ENCODE measurements around the gene BPGM. TPM values are rescaled to one million over a fixed set of nuclear protein-coding genes. Genes with fewer than 3 reads are reported as not detected.

BPGM gene
- total RNA-seq, 1 donor from 2014 or later, result 13.3 TPM

DNA sequence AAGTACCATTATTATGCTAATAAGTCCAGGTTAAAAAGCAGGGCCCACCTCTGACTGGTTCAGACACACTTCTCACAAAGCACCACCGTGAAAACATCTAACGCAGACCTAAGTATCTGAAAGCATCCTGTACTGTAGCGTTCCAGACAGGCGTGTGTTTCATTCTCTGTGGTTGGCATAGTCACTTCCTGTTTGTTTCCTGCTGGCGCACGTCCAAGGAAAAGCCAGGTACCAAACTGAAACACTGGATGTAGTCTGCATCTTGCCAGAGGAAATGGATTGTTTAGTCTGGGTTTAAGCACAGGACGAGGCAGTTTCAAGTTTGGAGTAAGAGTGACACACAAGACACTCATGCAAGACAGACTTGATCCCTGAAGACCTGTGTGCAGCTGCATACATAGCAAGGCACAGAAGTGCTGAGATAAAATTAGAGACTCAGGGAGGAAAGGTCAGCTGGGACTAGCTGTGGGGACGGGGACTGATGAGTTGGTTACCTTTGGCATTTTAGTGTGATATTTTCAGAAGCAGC, 23.3 kb downstream of the BPGM start:
- H3K9me3 Mint-ChIP-seq, result peaks cover 11% of the 10 kb centered on the region
- H3K4me3 Mint-ChIP-seq, result no peak overlapping the region
- no peaks in the 10 kb centered on the region for H3K27me3 Mint-ChIP-seq (ENCODE audit: low read depth)
- H3K4me1 Mint-ChIP-seq, result no peaks in the 10 kb centered on the region
- H3K36me3 Mint-ChIP-seq, result peaks cover 15% of the 10 kb centered on the region
- TF ChIP-seq, protein P1, sequence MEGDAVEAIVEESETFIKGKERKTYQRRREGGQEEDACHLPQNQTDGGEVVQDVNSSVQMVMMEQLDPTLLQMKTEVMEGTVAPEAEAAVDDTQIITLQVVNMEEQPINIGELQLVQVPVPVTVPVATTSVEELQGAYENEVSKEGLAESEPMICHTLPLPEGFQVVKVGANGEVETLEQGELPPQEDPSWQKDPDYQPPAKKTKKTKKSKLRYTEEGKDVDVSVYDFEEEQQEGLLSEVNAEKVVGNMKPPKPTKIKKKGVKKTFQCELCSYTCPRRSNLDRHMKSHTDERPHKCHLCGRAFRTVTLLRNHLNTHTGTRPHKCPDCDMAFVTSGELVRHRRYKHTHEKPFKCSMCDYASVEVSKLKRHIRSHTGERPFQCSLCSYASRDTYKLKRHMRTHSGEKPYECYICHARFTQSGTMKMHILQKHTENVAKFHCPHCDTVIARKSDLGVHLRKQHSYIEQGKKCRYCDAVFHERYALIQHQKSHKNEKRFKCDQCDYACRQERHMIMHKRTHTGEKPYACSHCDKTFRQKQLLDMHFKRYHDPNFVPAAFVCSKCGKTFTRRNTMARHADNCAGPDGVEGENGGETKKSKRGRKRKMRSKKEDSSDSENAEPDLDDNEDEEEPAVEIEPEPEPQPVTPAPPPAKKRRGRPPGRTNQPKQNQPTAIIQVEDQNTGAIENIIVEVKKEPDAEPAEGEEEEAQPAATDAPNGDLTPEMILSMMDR (IDR thresholded peaks at IDR 0.05; ENCODE audit: unreplicated experiment), result no peak
- no peak overlapping the region for H3K27ac Mint-ChIP-seq
- no peak for DNase-seq (ENCODE audit: low spot score in 2 of 2, unreplicated experiment in 2 of 2)

DNA sequence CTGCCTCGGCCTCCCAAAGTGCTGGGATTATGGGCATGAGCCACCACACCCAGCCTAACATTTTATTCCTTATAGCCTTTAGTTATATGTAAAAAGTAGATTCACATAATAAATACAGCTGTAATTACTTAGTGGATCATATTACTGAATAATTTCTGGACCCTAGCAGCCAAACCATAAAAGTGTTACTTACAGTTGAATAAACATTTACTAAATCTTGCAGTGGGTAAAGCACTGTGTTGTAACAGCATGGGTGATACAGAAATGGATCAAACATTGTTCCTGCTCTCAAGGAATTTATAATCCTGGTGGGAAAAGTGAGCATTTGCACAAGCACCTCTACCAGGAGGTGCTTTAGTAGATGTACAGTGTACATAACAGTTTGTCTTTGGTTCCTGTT, 25.0 kb downstream of the BPGM start:
- peaks cover 12% of the 10 kb centered on the region for H3K36me3 Mint-ChIP-seq
- H3K4me1 Mint-ChIP-seq, result no peaks in the 10 kb centered on the region
- no peaks in the 10 kb centered on the region for H3K27me3 Mint-ChIP-seq (ENCODE audit: low read depth)
- H3K27ac Mint-ChIP-seq, result no peak overlapping the region
- no peak for DNase-seq (ENCODE audit: low spot score in 2 of 2, unreplicated experiment in 2 of 2)
- no peak overlapping the region for H3K4me3 Mint-ChIP-seq
- peaks cover 11% of the 10 kb centered on the region for H3K9me3 Mint-ChIP-seq
- TF ChIP-seq, protein P1 (IDR thresholded peaks at IDR 0.05; ENCODE audit: unreplicated experiment), result no peak

DNA sequence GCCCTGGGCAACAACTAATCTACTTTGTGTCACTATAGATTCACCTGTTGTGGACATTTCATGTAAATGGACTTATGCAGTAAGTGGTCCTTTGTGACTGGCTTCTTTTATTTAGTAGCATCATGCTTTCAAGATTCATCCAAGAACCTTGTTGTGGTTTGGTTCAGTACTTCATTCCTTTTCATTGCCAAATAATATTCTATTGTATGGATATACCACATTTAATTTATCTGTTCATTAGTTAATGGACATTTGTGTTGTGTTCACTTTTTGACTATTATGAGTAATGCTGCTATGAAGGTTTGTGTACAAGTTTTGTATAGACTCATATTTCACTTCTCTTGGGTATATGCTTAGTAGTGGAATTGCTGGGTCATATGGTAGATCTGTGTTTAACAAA, 27.8 kb downstream of the BPGM start:
- Mint-ChIP-seq H3K36me3 (peaks cover 13% of the 10 kb centered on the region), H3K4me3 (no peak overlapping the region), H3K9me3 (peaks cover 11% of the 10 kb centered on the region), H3K27ac (no peak overlapping the region), H3K27me3 (ENCODE audit: low read depth) (no peaks in the 10 kb centered on the region), H3K4me1 (no peaks in the 10 kb centered on the region)
- TF ChIP-seq, protein P1 (IDR thresholded peaks at IDR 0.05; ENCODE audit: unreplicated experiment), result no peak
- no peak for DNase-seq (ENCODE audit: low spot score in 2 of 2, unreplicated experiment in 2 of 2)

DNA sequence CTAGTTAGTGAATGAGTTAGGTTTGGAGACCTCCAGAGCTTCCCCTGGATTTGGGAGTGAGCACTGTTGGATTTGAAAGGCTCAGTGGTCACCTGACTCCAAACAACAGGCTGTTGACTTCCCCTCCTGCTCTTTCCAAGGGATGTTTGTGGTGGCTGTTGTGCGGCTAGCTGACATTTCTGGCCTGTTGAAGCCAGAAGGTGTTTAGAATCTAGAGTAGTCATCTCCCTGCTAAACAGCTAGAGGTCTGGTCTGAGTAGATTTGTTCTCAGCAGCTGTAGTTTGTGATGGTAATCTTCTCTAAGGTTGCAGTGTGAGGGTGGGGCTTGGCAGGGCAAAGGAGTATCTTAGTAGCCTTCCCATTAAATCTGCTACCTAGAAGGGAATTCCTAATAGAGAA, 30.1 kb downstream of the BPGM start:
- Mint-ChIP-seq H3K27ac (no peak overlapping the region), H3K4me3 (no peak overlapping the region), H3K9me3 (peaks cover 11% of the 10 kb centered on the region), H3K4me1 (no peaks in the 10 kb centered on the region), H3K27me3 (ENCODE audit: low read depth) (no peaks in the 10 kb centered on the region), H3K36me3 (peaks cover 22% of the 10 kb centered on the region)
- TF ChIP-seq, protein P1 (IDR thresholded peaks at IDR 0.05; ENCODE audit: unreplicated experiment), result no peak
- DNase-seq (ENCODE audit: low spot score in 2 of 2, unreplicated experiment in 2 of 2), result no peak

DNA sequence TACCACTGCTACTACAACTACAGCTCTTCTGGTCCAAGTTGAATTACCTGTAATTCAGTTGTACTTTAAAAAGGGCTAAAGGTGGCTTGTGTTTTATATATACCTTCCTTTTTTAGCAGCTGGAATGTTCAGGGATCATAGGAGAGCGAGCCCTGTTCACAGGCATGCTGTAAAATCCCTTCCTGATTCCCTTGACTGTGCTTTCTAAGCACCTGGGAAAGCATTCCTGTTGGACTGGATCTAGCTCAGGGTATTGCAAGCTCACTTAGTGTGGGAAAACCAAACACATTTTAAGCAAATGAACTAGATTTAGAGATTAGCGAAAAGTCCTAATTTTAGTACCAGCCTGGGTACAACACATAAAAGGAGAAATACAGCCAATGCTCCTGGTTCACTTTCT, 31.5 kb downstream of the BPGM start:
- H3K36me3 Mint-ChIP-seq, result peaks cover 21% of the 10 kb centered on the region
- H3K4me3 Mint-ChIP-seq, result no peak overlapping the region
- DNase-seq (ENCODE audit: low spot score in 2 of 2, unreplicated experiment in 2 of 2), result no peak
- no peak overlapping the region for H3K27ac Mint-ChIP-seq
- H3K27me3 Mint-ChIP-seq (ENCODE audit: low read depth), result no peaks in the 10 kb centered on the region
- TF ChIP-seq, protein P1 (IDR thresholded peaks at IDR 0.05; ENCODE audit: unreplicated experiment), result no peak
- H3K9me3 Mint-ChIP-seq, result peaks cover 11% of the 10 kb centered on the region
- H3K4me1 Mint-ChIP-seq, result no peaks in the 10 kb centered on the region

DNA sequence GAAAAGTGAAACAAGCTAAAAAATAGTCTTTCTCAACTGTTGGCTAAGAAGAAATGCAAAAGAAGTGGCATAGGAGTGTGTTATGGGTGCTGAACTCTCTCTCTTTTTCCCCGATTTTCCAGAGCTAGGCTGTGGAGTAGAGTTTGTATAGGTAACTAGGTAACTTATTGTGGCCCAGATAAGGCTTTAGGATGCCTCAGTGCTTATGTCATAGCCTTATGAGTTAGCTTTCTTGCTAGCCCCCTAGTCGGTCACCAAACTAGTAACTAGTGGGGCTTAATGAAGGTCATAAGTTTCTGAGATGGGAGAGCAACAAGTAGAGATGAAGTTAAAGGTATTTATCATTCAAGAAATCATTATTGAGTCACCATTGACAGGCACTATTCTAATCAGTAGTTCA, 32.4 kb downstream of the BPGM start:
- peaks cover 8% of the 10 kb centered on the region for H3K9me3 Mint-ChIP-seq
- H3K27me3 Mint-ChIP-seq (ENCODE audit: low read depth), result no peaks in the 10 kb centered on the region
- no peak overlapping the region for H3K4me3 Mint-ChIP-seq
- H3K27ac Mint-ChIP-seq, result no peak overlapping the region
- H3K36me3 Mint-ChIP-seq, result peaks cover 17% of the 10 kb centered on the region
- no peak for DNase-seq (ENCODE audit: low spot score in 2 of 2, unreplicated experiment in 2 of 2)
- no peaks in the 10 kb centered on the region for H3K4me1 Mint-ChIP-seq
- TF ChIP-seq, protein P1 (IDR thresholded peaks at IDR 0.05; ENCODE audit: unreplicated experiment), result no peak
